ENCODE results near the gene CCM2.

CCM2 gene

DNA sequence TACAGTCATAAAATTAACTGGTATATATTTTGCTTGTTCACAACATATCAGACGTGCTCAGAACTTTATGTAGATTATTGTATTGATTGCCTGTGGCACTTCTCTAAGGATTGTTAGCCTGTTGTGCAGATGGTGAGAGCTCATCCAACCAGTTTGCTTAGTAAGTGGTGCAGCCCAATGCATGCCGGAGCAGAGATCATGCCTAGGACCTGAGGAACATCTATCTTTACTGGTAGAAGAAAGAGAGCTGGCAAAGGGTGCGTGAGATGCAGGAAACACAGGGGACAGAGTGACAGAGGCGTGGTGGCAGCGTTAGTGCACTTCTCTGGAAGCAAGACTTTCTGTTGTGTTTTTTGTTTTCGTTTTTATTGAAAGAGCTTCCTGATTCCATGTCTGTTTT lies 35.9 kb downstream of the CCM2 start:
- DNase-seq: no peak

DNA sequence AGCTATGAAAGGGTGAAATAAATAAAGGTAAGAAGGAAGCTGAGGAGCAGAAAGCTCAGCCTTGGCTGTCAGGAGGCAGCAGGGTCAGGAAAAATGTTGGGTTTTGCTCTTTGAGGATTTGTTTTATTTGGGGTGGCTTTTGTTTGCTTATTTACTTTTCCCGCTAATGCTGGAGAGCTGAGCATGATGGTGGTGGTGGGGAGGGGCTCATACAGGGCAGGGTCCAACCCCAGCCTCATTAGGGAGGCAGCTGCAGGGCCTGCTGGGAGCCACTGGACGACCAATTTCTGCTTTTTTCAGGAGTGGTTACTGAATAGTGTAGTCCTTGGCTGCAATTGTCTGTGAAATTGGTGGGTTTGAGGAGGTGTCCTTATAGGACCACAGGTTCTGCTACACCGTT lies 36.3 kb downstream of the CCM2 start:
- no peak for DNase-seq

DNA sequence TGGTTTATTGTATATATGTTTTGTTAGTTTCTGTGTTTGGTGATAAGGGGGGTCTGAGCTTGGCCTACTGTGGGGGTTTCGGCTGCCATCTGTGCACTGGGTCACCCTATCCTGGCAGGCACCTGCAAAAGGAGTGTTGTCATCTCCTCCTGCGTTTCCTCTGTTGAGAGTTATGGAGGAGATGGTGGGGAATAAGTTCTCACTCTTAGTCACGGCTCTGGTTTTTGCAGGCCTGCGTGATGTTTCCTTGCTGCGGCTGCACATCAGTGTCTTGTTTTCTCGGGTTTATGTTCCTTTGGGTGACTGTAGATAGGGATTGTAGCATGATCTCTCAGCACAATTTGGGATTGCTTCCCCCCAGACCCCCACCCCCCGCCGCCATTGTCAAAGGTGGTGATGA lies 36.8 kb downstream of the CCM2 start:
- DNase-seq: no peak

DNA sequence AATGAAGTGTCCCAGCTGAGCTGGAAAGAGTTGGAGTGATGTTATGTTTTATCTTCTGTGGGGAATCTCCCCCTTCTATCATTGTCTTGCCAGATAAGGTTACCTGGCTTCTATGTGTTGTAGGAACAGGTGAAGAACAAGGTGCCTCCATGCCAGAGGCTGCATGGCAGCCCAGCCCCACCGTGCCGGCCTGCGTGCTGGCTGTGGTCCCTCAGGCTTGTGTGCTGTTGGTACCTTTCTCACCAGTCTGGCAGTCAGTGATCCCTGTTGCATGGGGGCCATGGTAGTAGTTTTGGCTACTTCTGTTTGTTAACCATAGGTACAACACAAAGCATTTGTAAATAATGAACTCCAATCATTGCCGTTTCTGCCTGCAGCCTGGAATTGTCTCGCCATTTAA lies 37.9 kb downstream of the CCM2 start:
- DNase-seq: no peak

DNA sequence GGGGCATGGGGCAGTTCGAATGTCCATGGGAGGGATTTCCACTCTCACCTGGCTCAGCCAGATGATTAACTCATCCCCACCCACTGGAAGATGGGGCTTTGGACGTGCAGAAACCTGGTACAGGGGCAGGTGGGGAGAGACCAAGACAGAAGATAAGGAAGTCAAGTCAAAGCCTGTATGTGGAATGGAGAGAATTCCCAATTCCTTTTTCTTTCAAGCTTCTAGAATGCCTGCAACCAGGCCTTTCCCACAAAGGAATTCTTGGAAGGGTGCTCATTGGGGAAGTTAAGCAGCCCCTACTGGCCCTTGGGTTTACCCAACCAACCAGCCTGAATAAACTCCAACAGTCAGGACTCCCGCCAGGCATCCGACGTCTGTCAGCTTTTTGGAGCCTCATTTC lies 39.1 kb downstream of the CCM2 start:
- no peak for DNase-seq

DNA sequence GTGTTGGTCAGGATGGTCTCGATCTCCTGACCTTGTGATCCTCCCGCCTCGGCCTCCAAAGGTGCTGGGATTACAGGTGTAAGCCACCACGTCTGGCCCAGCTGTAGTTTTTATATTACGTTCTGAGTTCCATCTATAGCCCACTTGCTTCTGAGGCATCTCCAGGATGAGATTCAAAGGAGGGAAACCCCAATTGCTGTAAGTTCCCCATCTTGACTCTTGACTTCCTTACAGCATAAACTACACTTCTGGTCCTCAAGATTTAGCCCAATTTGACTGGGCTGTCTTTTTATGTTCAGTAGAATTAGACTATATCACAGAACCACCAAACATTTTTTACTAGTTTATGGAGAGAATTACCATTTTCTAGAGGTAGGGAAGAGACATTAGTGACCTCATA lies 44.3 kb downstream of the CCM2 start:
- no peak for DNase-seq

DNA sequence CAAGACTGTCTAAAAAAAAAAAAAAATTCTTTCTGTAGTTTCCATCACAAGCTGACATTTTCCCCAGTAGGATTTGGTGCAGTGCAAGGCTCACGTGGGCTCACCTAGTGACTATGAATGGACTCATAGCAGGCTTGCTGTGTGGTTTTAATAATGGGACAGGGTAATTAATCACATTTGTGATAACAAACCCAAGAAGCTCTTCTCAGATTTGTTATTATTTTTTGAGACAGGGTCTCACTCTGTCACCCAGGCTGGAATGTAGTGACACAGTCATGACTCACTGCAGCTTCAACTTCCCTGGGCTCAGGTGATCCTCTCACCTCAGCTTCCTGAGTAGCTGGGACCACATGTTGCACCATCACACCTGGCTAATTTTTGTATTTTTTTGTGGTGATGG lies 48.7 kb downstream of the CCM2 start:
- no peak for DNase-seq

DNA sequence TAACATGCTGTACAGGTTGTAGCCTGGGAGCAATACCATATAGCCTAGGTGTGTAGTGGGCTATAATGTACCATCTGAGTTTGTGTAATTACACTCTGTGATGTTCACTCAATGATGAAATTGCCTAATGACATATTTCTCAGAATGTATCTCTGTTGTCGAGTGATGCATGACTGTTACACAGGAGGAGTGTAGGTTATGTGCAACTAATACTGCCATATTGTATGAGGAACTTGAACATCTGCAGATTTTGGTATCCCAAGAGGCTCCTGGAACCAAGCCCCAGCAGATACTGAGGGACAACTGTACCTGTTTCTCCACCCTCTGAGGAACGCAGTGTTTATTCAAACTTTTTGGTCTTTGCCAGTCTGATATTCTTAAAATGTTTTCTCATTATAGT lies 50.2 kb downstream of the CCM2 start:
- no peak for DNase-seq

DNA sequence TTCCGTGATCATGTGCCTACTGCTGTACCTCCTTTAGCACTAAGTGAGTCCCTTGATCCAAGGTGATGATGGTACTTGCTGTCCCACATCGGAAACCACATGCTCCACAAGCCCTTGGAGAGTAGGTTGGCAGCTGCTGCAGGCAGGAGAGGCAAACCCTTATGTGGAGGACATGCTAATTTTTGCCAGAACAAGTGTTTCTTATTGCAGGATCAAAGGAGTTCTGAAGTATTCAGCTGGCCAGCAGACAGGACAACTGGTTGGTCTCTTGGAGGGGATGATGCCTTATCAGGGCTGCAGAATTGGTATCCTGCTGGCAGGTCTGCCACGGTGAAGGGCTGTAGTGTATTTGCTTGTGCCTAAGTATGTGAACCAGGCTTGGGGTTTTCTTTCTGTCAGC lies 52.0 kb downstream of the CCM2 start:
- DNase-seq: no peak

DNA sequence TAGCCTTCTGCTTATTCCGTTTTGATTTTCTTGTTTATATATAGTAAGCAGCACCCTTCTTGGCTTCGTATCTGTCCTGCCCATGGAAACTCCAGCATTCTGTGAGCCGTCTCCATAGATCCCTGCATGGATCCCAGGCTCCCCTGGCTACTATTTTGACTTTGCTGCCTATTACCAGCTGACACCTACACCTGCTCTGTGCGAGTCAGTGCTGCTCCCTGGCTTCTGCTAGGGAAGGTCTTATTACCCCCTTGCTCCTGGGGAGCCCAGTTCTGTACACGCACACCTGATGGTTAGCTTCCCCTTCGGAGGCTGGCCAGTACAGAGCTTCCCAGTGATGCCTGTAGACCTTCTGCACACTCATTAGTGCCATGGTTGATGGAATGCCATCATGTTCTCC lies 53.4 kb downstream of the CCM2 start:
- no peak for DNase-seq

DNA sequence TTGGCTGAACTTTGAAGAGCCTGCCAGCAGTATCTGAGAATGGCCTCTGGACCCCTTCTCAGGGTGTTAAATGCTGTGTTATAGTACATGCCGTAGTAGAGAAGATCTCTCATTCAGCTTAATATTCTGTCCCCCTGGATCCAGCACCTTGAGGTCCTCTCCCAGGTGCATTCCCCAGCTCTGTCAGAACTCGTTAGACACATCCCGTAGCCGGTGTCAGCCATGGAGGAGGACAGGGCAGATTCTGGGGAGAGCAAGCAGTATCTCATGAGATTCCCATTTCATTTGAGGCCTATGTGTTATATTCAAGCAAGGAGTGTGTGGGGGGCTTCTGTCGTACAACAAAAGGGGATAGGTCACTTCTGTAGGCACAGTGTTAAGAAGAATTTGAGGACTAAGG lies 53.9 kb downstream of the CCM2 start:
- DNase-seq: no peak

DNA sequence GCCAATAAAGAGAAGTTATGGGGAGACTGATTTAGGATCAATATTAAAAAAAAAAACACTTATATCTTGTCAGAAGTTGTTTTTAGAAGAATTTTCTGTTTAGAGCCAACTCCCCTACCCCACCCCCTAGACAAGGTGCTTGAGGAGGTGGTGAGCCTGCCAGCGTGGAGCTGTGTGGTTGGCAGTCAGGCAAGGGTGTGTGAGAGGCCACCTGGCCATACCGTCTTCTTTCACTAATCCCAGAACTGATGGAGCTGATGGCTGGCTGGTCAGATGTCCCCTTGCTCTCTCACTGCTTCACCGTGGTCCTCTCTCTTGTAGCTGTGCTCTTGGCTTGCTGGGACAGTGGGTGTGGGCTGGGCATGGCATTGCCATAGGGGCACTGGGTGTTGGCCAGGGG lies 54.4 kb downstream of the CCM2 start:
- DNase-seq: no peak

DNA sequence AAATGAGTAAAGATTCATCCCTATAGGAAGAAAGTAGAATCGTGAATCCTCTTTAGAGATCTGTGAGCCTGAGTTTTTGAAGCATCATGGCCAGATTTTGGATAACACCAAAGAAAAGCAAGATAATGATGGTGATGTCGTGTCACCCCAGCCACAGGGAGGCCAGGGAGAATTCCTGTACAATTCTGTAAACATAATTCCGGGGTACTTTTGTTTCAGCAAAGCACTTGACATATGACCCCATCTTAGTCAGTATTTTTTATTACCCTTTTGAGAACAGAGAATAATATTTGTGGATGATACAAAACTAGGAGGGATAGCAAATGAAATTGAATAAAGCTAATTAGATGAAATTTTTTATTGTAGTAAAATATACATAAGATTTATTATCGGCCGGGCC lies 55.0 kb downstream of the CCM2 start:
- no peak for DNase-seq

DNA sequence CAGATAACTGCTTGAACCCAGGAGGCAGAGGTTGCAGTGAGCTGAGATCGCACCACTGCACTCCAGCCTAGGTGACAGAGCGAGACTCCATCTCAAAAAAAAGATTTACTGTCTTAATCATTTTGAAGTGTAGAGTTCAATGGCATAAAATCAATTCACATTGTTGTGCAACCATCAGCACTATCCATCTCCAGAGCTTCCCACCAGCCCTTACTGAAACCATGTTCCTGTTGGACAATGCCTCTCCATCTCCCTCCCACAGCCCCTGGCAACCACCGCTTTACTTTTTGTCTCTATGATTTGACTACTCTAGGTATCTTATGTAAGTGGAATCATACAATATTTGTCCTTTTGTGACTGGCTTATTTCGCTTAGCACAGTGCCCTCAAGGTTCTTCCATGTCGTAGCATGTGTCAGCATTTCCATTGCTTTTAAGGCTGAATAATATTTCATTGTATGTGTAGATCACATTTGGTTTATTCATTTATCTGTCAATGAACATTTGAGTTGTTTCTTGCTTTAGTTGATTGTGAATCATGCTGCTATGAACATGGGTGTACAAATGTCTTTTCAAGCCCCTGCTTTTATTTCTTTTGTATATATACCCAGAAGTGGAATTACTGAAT lies 55.7 kb downstream of the CCM2 start:
- no peak for DNase-seq

DNA sequence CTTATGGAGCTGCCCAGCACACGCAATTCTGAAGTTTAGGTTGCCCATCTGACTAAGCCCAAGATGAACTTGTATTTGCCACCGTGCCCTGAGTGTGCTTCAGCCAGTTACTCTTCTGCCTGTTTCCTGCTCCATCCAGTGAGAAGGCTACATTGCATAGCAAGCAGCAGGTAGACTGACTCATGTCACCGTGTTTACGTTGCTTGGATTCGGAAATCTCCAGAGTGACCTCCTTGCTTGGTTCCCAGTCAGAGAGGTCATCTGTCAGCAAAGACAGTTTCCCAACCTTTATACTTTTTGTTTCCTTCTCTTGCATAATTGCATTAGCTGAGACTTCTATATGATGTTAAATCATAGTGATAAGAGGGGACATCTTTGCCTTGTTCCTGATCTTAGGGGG lies 57.9 kb downstream of the CCM2 start:
- DNase-seq: no peak

DNA sequence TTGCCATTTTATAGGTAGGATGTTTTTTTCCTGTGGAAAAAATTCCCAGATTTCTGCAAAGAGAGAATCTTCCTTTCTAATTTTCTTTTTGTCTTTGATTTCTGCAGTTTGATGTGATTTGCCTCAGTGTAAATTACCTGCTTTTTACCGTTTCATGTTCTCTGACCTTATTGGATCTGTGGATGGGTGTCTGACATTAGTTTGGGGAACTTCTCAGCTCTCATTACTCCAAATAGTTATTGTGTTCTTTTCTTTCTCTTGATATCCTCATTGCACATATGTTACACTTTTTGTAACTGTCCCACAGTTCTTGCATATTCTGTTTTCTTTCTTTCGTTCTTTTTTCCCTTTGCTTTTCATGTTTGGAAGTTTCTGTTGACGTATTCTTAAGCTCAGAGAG lies 60.3 kb downstream of the CCM2 start:
- no peak for DNase-seq

DNA sequence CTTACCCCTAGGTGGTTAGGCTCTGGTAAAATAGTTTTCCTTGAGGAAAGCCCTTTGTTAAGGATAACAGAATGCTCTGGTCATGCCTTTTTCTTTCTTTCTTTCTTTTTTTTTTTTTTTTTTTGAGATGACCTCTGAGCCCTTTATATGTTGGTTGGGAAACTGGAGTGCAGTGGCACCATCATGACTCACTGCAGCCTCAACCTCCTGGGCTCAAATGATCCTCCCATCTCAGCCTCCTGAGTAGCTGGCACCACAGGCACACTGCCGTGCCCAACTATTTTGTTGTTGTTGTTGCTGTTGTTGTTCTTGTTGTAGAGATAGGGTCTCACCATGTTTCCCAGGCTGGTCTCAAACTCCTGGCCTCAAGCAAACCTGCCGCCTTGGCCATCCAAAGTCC lies 61.4 kb downstream of the CCM2 start:
- no peak for DNase-seq

DNA sequence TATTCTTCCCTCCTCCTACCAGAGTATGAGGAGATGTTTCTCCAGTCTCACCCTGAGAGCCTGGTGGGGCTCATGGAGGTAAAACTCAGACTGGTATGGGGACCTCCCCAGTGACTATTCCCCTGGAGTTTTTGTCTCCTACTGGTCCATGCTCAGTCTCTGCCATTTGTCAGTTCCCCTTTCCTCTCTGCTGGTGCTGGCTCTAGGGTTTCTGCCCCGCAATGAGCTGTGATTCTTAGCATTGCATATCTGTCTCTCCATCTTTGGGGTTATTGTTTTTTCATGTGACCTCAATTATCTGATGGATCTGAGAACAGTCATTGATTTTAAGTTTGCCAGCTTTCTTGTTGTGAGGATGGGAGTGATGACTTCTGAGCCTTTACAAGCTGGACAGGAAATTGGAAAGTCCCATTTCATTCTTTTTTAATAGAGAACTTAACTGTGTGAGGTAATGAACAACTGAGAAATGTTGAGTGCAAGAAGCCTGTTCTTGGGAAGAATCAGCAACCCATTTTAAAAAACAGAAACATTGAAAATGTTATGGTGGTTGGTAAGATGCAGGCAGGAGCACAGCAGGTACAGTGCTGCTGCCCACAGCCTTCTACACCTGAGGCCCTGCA lies 61.9 kb downstream of the CCM2 start:
- DNase-seq: no peak

DNA sequence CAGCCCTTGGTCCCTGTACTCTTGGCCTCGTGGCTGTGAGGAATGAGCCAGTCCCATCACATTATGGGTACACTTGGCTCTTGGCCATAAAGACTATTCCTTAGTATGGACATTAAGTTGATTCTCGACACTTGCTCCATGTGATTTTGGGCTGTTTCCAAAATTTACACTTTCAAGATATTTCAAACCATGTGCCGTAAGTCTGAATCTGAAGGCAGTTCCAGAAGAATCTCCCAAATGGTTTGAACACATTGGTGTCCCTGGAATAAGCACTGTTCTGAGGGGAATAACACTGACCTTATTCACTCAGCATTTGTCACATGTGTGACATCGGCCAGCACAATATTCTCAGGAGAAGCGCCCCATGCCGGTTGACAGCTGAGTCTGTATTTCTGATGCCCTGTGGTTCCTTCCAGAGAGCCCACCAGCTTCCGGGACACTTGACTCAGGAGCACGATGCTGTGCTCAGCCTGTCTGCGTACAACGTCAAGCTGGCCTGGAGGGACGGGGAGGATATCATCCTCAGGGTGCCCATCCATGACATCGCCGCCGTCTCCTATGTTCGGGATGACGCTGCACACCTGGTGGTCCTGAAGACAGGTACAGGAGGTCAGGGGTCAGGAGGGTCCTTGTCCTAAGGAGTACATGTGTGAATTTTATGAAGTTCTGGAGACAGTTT lies 64.2 kb downstream of the CCM2 start:
- no peak for DNase-seq

DNA sequence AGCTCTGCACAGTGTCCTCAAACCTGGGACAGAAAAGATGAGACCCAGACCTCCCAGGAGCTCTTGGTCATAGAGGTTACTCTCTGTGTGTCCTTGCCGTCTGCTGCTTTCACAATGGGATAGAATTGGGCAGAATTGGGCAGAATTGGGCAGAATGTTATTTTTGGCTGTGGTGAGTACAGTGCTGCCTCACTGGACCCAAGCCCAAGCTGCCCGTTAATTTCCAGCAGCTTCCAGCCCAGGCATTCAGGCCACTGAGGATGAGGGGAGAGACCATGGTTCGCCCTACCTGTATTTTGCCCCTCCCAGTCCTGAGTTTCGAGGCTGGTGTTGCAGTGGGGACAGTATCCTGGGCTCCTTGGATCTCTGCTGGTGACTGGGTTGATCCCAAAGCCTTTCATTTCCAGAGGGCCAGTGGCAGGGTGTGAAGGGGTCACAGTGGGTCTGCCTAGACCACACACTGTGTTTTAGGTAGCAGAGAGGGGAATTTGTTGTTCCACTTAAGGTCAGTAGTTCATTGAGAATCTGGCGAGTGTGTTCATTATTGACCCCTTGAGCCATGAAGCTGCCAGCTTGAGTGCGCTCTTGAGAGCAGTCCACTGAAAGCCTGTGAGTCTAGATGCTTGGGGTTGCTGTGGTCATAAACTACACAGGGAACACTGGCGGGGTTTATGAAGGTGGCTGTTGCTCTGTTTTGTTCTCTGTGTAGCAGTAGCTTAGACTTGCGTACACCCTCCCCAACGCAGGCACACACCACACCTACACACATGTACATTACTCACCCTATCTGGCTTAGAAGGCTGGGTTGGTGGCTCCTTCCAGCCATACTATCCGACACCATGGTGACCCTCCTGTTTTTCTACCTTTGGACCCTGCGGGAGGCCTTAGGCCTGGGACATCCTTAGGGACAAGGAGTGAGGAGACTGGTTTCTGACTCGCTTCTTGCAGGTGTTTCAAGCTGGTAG lies 65.3 kb downstream of the CCM2 start:
- no peak for DNase-seq

DNA sequence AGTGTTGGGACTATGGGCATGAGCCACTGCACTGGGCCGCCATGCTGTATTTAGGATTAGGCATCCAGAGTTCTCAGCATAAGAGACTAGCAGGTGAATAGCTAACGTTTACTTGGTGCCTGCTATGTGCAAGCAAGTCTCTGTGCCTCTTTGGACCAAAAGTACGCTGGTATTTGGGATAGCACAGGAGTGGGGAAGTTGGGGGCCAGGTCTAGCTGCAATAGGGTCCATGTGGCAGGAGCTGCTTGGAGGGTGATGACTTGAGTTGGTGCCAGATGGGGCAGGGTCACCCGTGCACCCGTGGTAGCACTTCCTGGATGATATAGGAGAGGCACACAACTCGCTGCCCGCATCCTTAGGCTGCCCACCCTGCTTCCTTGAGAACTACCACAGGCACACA lies 66.4 kb downstream of the CCM2 start:
- DNase-seq: no peak

DNA sequence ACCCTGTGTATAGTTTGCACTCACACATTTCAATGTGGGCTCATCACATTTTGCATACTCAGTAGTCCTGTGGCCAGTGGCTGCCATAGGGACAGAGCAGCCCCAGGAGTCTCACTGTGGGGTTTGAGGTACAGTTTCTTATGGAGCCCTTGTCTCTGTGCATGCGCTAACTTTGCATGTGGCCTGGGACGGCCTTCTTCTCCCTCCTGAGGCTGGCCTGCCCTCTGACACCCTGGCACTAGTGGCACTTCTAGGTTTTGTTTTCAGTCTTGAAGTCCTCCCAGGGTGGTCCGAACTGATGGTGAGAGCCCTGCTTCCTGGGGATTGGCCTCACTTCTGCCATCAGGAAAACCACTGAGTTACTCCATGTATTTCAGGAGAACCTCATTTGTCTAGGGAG lies 67.6 kb downstream of the CCM2 start:
- no peak for DNase-seq

DNA sequence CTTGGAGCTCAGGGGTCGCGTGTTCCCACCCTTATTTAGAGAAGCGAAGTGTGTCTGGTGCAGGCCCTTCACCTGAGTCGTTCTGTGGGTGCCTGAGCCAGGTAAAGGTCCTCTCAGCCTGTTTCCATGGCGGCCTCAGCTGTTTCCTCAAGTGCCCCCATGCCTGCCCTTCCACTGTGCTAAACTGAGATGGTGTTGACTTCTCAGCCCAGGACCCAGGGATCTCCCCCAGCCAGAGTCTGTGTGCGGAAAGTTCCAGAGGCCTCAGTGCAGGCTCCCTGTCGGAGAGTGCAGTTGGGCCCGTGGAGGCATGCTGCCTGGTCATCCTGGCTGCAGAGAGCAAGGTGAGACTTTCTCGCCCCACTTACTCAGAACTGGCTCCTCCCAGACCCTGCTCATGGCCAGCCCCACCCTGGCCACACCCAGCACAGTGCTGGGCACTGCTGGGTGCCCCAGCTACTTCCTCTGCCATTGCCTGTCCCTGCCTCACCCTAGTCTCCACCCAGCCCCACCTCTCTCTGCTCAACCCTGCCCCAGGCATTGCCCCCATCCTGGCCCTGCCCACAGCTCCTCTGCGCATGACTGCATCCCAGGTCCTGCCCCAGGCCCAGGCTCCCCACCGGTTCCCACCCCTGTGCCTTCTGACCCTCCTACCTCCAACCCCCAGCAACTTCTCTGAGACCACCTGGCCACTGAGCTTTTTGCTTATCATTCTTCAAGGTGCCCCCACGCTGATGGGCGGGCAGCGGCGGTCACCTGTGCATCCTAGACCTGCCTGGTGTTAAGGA lies 68.4 kb downstream of the CCM2 start:
- DNase-seq: no peak

All from NCI-H1930 (cell line).